GM19468 (cell line): Measurements from ENCODE around the gene CBFA2T3.

Experiments
- ATAC-seq: cut with Tn5 transposase; IDR thresholded peaks from one replicate; pipeline ENCODE4 v1.9.1; 2021; ENCODE audit warnings: mild to moderate bottlenecking, moderate library complexity, moderate number of reproducible peaks; ENCODE audit not compliant: unreplicated experiment; ENCODE audit errors: extremely low read depth

The CBFA2T3 gene

GRCh38 chr16:88884569-88885271, 92.3 kb downstream of the CBFA2T3 start:
- no peak for ATAC-seq

GRCh38 chr16:88883946-88884345, 93.1 kb downstream of the CBFA2T3 start:
- no peak for ATAC-seq

GRCh38 chr16:88883117-88883895, 93.7 kb downstream of the CBFA2T3 start:
- no peak for ATAC-seq

- ATAC-seq, result no peak
Measured at GRCh38 chr16:88882358-88883030, 94.5 kb downstream of the CBFA2T3 start.

- no peak for ATAC-seq
Measured at GRCh38 chr16:88881675-88882357, 95.2 kb downstream of the CBFA2T3 start.

GRCh38 chr16:88881007-88881615, 95.9 kb downstream of the CBFA2T3 start:
- ATAC-seq, result no peak

GRCh38 chr16:88880226-88881006, 96.6 kb downstream of the CBFA2T3 start:
- ATAC-seq, result no peak

GRCh38 chr16:88879788-88880055, 97.3 kb downstream of the CBFA2T3 start:
- ATAC-seq, result no peak

- ATAC-seq, result no peak
Measured at GRCh38 chr16:88878967-88879787, 97.8 kb downstream of the CBFA2T3 start.

GRCh38 chr16:88878356-88878755, 98.7 kb downstream of the CBFA2T3 start:
- ATAC-seq, result no peak

- ATAC-seq, result no peak
Measured at GRCh38 chr16:88877564-88878289, 99.3 kb downstream of the CBFA2T3 start.

- ATAC-seq, result no peak
Measured at GRCh38 chr16:88876942-88877526, 100.0 kb downstream of the CBFA2T3 start.

GRCh38 chr16:88875703-88876234, 101.2 kb downstream of the CBFA2T3 start:
- no peak for ATAC-seq

- no peak for ATAC-seq
Measured at GRCh38 chr16:88874938-88875599, 101.9 kb downstream of the CBFA2T3 start.

GRCh38 chr16:88872650-88873331, 104.2 kb downstream of the CBFA2T3 start:
- ATAC-seq, result no peak

GRCh38 chr16:88871730-88872416, 105.1 kb downstream of the CBFA2T3 start:
- ATAC-seq, result no peak
